ENCODE results near the gene ADAMTSL4.

GRCh38 chr1:150577557-150578271 lies 28.5 kb downstream of the ADAMTSL4 start:
- TF ChIP-seq REST (IDR thresholded peaks at IDR 0.05; ENCODE audit: low read depth): no peak
- TF ChIP-seq ZBTB7A (IDR thresholded peaks at IDR 0.05; ENCODE audit: low read depth): no peak
- no peak for TF ChIP-seq TEAD4 (IDR thresholded peaks at IDR 0.05)
- no peak for TF ChIP-seq MAX (IDR thresholded peaks at IDR 0.05)
- TF ChIP-seq TCF12 (IDR thresholded peaks at IDR 0.05; ENCODE audit: low read depth): no peak
- TF ChIP-seq YY1 (IDR thresholded peaks at IDR 0.05; ENCODE audit: low read depth): no peak
- no peak for TF ChIP-seq TAF1 (IDR thresholded peaks at IDR 0.05; ENCODE audit: low read depth)
- TF ChIP-seq RAD21 (IDR thresholded peaks at IDR 0.05; ENCODE audit: low read depth): no peak
- TF ChIP-seq EP300 (IDR thresholded peaks at IDR 0.05; ENCODE audit: borderline replicate concordance): no peak
- no peak for TF ChIP-seq FOXM1 (IDR thresholded peaks at IDR 0.05; ENCODE audit: borderline replicate concordance, low read depth)
